ENCODE results near the gene UVRAG.

Gene UVRAG

GRCh38 chr11:76181371-76181770 is 366.4 kb downstream of the UVRAG start:
- no peak for DNase-seq

DNA sequence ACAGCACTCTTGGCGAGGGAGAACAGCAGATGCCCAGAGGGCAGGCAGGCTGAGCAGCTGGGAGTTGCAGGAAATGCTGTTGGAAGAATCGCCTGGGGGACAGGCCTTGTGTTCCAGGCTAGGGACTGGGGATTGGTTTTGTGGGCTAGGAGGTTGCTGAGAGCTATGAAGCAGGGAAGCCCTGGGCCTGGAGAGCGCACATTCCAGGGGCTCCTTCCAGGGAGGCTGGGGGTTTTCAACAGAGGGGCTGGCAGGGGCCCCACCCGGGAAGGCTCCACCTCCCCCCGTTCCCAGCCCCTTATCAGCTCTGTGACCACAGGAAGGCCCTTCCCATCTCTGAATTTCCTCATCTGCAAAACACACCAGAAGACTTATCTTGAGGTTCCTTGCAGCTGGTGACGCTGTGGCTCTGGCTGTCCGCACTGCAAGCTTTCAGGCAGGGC is 369.6 kb downstream of the UVRAG start:
- no peak for DNase-seq

- DNase-seq: no peak
Observed at GRCh38 chr11:76185511-76185910, 370.5 kb downstream of the UVRAG start.

DNA sequence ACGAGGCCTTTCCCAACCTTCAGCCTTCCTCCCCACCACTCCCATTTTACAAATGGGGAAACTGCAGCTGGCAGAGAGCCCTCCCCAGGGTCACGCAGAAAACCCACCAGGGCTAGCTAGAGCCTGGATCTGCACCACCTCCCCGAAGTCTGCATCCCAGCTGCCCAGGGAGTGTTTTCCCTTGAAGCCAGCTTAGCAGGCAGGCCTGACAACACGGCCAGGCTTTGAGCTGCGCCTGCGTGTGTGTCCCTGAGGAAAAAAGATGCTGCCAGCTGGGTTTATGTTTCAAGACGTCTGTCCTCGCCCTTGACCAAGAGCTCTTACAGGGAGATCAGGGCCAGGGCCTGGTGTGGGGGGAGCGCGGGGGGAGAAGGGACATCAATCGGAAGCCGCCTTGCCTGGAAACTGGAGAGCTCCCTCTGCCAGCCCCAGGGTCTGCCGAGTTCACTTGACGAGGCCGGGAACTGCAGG is 371.0 kb downstream of the UVRAG start:
- no peak for DNase-seq

GRCh38 chr11:76186776-76187279 is 371.8 kb downstream of the UVRAG start:
- DNase-seq: no peak

- no peak for DNase-seq
Observed at GRCh38 chr11:76188873-76189272, 373.9 kb downstream of the UVRAG start.

DNA sequence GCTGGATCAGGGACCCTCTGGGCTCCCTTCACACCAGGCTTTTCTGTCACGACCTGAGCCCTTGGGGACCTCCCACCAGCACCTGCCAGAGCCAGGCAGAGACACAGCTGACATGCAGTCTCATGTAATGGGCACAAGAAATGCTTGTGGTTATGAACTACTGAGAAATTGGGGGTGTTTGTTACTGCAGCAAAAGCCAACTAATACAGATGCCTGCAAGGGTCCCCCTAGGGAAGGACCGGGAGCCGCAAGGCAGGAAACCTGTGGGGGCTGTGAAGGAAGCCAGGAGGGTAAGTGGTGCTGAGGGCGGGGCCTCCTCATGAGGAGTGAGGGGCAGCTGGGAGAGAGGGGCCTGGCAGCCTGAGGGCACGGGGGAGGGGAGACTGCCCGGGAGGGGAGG is 374.7 kb downstream of the UVRAG start:
- no peak for DNase-seq

DNA sequence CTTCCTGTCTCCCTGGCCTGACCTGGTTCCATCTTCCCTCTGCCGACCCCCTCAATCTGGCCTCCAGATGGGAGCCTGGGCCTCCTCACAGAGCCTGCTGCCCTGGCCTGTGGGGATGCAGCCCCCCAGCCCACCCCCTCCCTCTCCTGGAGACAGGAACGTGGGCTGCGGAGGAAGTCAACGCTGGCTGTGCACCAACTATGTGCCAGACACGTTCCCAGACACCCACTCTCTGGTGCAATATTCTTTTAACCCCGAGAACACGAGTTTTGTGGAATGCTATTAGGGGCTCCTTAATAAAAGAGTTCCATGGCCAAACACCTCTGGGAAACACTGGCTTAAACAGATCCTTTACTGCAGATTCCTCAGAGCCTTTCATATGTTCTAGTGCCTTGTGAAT is 375.4 kb downstream of the UVRAG start:
- no peak for DNase-seq

All from activated T-cell treated with anti-CD3 and anti-CD28 coated beads, Interleukin-2, amount 50 U/mL, for 48 hours (primary cell).